HL-60 (cell line): ENCODE measurements around the gene DUSP22.

Experiments
- CTCF ChIP-seq: IDR thresholded peaks from one replicate; pipeline ENCODE4 v1.5.1; 2011; ENCODE audit warnings: low read length, control low read depth, inconsistent platforms; ENCODE audit not compliant: insufficient read depth
- GABPA ChIP-seq: IDR thresholded peaks from 2 replicates; pipeline ENCODE4 v1.6.1; 2012; ENCODE audit warnings: low read depth
- TF ChIP-seq, protein P1 (sequence below): IDR thresholded peaks from 2 replicates; pipeline ENCODE4 v1.6.1; 2012; ENCODE audit warnings: low read depth; ENCODE audit not compliant: insufficient replicate concordance

DNA sequence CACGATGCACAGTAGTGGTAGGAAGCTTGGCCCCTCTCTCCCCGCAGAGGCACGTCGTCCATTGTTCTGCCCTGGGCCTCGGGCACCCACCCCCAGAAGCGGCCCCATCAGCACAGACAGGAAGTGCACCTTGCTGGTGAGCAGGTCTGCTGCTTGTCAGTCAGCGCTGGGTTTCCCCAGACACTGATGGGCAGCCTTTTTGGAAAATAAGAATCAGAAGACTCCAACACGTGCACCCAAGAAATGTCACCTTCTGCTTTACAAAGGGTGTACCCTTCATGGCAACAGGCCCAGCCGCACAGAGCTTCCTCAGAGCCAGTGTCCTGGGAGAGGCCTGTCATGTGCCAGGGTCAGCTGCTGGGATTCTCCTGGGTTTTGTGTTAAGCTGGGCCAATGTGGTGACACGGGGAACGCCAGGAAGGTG is 64.6 kb downstream of the DUSP22 start:
- no peak for TF ChIP-seq CTCF
- TF ChIP-seq GABPA = no peak
- TF ChIP-seq, protein P1, sequence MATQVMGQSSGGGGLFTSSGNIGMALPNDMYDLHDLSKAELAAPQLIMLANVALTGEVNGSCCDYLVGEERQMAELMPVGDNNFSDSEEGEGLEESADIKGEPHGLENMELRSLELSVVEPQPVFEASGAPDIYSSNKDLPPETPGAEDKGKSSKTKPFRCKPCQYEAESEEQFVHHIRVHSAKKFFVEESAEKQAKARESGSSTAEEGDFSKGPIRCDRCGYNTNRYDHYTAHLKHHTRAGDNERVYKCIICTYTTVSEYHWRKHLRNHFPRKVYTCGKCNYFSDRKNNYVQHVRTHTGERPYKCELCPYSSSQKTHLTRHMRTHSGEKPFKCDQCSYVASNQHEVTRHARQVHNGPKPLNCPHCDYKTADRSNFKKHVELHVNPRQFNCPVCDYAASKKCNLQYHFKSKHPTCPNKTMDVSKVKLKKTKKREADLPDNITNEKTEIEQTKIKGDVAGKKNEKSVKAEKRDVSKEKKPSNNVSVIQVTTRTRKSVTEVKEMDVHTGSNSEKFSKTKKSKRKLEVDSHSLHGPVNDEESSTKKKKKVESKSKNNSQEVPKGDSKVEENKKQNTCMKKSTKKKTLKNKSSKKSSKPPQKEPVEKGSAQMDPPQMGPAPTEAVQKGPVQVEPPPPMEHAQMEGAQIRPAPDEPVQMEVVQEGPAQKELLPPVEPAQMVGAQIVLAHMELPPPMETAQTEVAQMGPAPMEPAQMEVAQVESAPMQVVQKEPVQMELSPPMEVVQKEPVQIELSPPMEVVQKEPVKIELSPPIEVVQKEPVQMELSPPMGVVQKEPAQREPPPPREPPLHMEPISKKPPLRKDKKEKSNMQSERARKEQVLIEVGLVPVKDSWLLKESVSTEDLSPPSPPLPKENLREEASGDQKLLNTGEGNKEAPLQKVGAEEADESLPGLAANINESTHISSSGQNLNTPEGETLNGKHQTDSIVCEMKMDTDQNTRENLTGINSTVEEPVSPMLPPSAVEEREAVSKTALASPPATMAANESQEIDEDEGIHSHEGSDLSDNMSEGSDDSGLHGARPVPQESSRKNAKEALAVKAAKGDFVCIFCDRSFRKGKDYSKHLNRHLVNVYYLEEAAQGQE = no peak
